ENCODE results near the gene NDUFS7. TPM values are rescaled to one million over a fixed set of nuclear protein-coding genes. Genes with fewer than 3 reads are reported as not detected.

NDUFS7 gene
- total RNA-seq, 4 donors from 2014 or later, result 77.7 to 106 (median 86.1) TPM

DNA sequence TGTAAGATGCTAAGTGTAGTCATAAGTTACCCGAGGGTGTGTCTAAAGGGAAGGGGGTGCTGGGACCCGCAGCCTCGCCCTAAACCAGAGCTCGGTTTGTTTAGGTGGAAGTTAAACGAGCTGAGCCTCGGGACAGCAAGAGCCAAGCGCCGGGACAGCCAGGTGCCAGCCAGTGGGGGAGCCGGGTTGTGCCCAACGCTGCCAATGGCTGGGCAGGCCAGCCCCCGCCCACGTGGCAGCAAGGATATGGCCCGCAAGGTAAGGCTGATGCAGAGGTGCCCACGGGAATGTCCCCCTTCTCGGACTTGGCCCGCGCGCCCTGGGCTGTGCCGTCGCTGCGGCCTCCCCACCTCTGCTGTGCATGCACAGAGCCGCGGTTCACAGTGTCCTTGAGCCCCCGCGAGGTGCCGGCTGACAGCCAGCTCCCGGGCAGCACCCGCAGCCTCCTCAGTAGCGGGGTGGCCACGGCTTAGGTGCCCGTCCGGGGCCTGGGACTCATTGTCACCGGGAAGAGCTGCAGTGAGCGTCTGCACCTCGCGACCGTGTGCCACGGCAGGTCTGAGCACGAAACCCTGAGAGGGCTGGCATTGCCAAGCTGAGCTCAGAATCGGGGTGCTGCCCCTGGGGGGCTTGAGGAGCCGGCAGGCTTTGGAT, 45.2 kb downstream of the NDUFS7 start:
- no peak overlapping the region for H3K27ac ChIP-seq
- H3K36me3 ChIP-seq, result peaks cover 0 to 100% of the 10 kb centered on the region in 2 donors
- H3K4me1 ChIP-seq, result no peaks in the 10 kb centered on the region
- no peaks in the 10 kb centered on the region for H3K27me3 ChIP-seq
- 59 to 64% methylated on average over 5 to 8 of the region's 41 CpGs for WGBS, 2 donors (ENCODE audit: low coverage in 1 of 2)
- no peaks in the 10 kb centered on the region for H3K9me3 ChIP-seq
- no peak for ATAC-seq
- H3K4me3 ChIP-seq, result no peak overlapping the region
- TF ChIP-seq POLR2A (IDR thresholded peaks at IDR 0.05), result no peak
- TF ChIP-seq, protein P1, sequence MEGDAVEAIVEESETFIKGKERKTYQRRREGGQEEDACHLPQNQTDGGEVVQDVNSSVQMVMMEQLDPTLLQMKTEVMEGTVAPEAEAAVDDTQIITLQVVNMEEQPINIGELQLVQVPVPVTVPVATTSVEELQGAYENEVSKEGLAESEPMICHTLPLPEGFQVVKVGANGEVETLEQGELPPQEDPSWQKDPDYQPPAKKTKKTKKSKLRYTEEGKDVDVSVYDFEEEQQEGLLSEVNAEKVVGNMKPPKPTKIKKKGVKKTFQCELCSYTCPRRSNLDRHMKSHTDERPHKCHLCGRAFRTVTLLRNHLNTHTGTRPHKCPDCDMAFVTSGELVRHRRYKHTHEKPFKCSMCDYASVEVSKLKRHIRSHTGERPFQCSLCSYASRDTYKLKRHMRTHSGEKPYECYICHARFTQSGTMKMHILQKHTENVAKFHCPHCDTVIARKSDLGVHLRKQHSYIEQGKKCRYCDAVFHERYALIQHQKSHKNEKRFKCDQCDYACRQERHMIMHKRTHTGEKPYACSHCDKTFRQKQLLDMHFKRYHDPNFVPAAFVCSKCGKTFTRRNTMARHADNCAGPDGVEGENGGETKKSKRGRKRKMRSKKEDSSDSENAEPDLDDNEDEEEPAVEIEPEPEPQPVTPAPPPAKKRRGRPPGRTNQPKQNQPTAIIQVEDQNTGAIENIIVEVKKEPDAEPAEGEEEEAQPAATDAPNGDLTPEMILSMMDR (IDR thresholded peaks at IDR 0.05), result no peak
- no peak for TF ChIP-seq POLR2AphosphoS5 (IDR thresholded peaks at IDR 0.05)
- TF ChIP-seq EP300 (IDR thresholded peaks at IDR 0.05), result no peak

DNA sequence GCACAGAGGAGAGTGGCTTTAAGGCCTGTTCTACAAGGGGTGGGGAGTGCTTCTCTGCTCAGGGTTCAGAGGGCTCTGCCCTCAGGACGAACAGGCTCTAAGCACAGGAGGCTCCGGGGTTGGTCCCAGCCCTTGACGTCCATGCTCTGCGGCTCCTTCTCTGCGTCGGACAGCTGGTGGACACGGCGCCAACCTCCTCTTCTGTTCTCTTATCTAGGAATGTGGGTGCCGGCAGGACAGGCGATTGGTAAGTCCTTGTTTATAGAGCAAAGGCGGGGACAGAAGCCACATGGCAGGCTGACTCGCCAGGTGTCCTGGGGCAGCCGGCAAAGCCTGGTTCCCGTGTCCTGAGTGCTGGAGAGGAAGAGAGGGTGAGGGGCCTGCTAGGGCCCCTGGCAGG, 46.0 kb downstream of the NDUFS7 start:
- H3K36me3 ChIP-seq, result peaks cover 0 to 100% of the 10 kb centered on the region in 2 donors
- no peaks in the 10 kb centered on the region for H3K9me3 ChIP-seq
- no peak overlapping the region for H3K27ac ChIP-seq
- H3K27me3 ChIP-seq, result no peaks in the 10 kb centered on the region
- TF ChIP-seq POLR2AphosphoS5 (IDR thresholded peaks at IDR 0.05) (no peak), POLR2A (IDR thresholded peaks at IDR 0.05) (no peak), EP300 (IDR thresholded peaks at IDR 0.05) (no peak)
- TF ChIP-seq, protein P1 (IDR thresholded peaks at IDR 0.05), result no peak
- H3K4me3 ChIP-seq, result no peak overlapping the region
- no peaks in the 10 kb centered on the region for H3K4me1 ChIP-seq
- ATAC-seq, result no peak
- 59 to 87% methylated on average over 4 to 9 of the region's 14 CpGs for WGBS, 2 donors (ENCODE audit: low coverage in 1 of 2)

DNA sequence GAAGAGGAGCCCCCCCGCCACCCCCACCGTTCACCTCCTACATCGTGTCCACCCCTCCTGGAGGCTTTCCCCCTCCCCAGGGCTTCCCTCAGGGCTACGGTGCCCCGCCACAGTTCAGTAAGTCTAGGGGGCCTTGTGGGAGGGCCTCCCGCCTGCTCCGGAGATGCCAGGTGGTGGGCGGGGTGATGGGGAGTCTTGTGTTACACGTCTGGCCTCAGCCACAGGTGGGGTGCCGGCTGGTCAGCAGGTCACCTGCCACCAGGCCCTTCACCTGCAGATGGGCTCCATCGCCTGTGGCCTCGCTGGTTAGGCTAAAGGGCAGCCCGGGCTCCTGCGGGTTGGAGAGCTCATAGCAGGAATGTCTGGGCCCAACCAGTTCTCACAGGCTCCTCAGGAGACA, 46.5 kb downstream of the NDUFS7 start:
- no peak overlapping the region for H3K4me3 ChIP-seq
- WGBS, 2 donors (ENCODE audit: low coverage in 1 of 2), result 83% methylated on average over 1 of the region's 14 CpGs; no CpG with 5 or more reads in 1 of the 2 donors

GRCh38 chr19:1431759-1432506, 48.2 kb downstream of the NDUFS7 start:
- ATAC-seq, result no peak
- Histone ChIP-seq H3K4me3 (no peak overlapping the region), H3K27me3 (no peaks in the 10 kb centered on the region), H3K27ac (no peak overlapping the region), H3K9me3 (no peaks in the 10 kb centered on the region), H3K36me3 (peaks cover 0 to 98% of the 10 kb centered on the region in 2 donors), H3K4me1 (no peaks in the 10 kb centered on the region)
- WGBS, 2 donors (ENCODE audit: low coverage in 1 of 2), result 80 to 82% methylated on average over 1 to 4 of the region's 24 CpGs
- TF ChIP-seq EP300 (IDR thresholded peaks at IDR 0.05) (no peak), POLR2AphosphoS5 (IDR thresholded peaks at IDR 0.05) (no peak), POLR2A (IDR thresholded peaks at IDR 0.05) (no peak)
- TF ChIP-seq, protein P1 (IDR thresholded peaks at IDR 0.05), result no peak

More for the DNA sequence above, 46.5 kb downstream of the NDUFS7 start:
- TF ChIP-seq EP300 (IDR thresholded peaks at IDR 0.05) (no peak), POLR2AphosphoS5 (IDR thresholded peaks at IDR 0.05) (no peak), POLR2A (IDR thresholded peaks at IDR 0.05) (no peak)
- TF ChIP-seq, protein P1 (IDR thresholded peaks at IDR 0.05), result no peak
- Histone ChIP-seq H3K4me1 (no peaks in the 10 kb centered on the region), H3K27ac (no peak overlapping the region), H3K27me3 (no peaks in the 10 kb centered on the region), H3K9me3 (no peaks in the 10 kb centered on the region), H3K36me3 (peaks cover 0 to 100% of the 10 kb centered on the region in 2 donors)
- no peak for ATAC-seq
